OCI-LY7 (cell line): ENCODE measurements around the gene EEF1AKMT2. TPM values are rescaled to one million over a fixed set of nuclear protein-coding genes. Genes with fewer than 3 reads are reported as not detected.

ENCODE experiments used
- BruUV-seq: library from RNA; stranded (reverse); fragments of 400-500 nt; replicated peaks from 2 replicates; lab custom pipeline; 2021; lab: Mats Ljungman, UMichigan
- CTCF ChIA-PET: fragments of 300-600 bp; sonication (Branson Sonifier 250); formaldehyde crosslinking; loops from one replicate; lab custom pipeline; 2022; ENCODE audit warnings: antibody characterized with exemption; ENCODE audit not compliant: unreplicated experiment; lab: Charles Lee
- POLR2A ChIA-PET: fragments of 300-600 bp; sonication (Branson Sonifier 250); formaldehyde crosslinking; loops from one replicate; lab custom pipeline; 2022; ENCODE audit warnings: antibody characterized with exemption; lab: Charles Lee
- DNase-seq: peaks from one replicate; pipeline ENCODE4 v3.0.0-alpha.2; 2015; ENCODE audit warnings: low spot score
- H2AFZ ChIP-seq: fragments of 200-600 bp; sonication (generic), shearing (Covaris generic); 2 replicates; pipeline ENCODE4 v1.6.1; 2014; ENCODE audit warnings: mild to moderate bottlenecking, antibody characterized with exemption, low read length, moderate library complexity
- H3K27ac ChIP-seq: fragments of 200-600 bp; sonication (generic); 2 replicates; pipeline ENCODE4 v1.5.1; 2014; ENCODE audit warnings: mixed run types, low read depth, mild to moderate bottlenecking, moderate library complexity, low read length, inconsistent platforms; ENCODE audit not compliant: poor library complexity, severe bottlenecking
- H3K36me3 ChIP-seq: fragments of 200-600 bp; sonication (generic); 2 replicates; pipeline ENCODE4 v1.6.1; 2014; ENCODE audit warnings: mild to moderate bottlenecking, antibody characterized with exemption, low read length, moderate library complexity, mixed read lengths; ENCODE audit not compliant: insufficient read depth
- H3K4me1 ChIP-seq: fragments of 200-600 bp; sonication (generic); 2 replicates; pipeline ENCODE4 v1.5.1; 2014; ENCODE audit warnings: mild to moderate bottlenecking, low read length; ENCODE audit not compliant: insufficient read depth, poor library complexity, severe bottlenecking
- H3K4me2 ChIP-seq: fragments of 200-600 bp; sonication (generic); 2 replicates; pipeline ENCODE4 v1.6.1; 2014; ENCODE audit warnings: mild to moderate bottlenecking, low read length
- H3K4me3 ChIP-seq: fragments of 200-600 bp; sonication (generic); 2 replicates; pipeline ENCODE4 v1.5.1; 2014; ENCODE audit warnings: mild to moderate bottlenecking, low read depth, low read length; ENCODE audit not compliant: poor library complexity, severe bottlenecking
- H3K79me2 ChIP-seq: fragments of 200-600 bp; sonication (generic); 2 replicates; pipeline ENCODE4 v1.6.1; 2016; ENCODE audit warnings: low read depth, mild to moderate bottlenecking, low read length, moderate library complexity, mixed read lengths; ENCODE audit not compliant: insufficient read depth
- H3K9me2 ChIP-seq: fragments of 200-600 bp; sonication (generic); 2 replicates; pipeline ENCODE4 v1.6.1; 2016; ENCODE audit warnings: mild to moderate bottlenecking, low read length, mixed read lengths; ENCODE audit not compliant: insufficient read depth
- H3K9me3 ChIP-seq: fragments of 200-600 bp; sonication (generic); 2 replicates; pipeline ENCODE4 v1.6.1; 2014; ENCODE audit warnings: mild to moderate bottlenecking, mixed run types, low read length, mixed read lengths
- H4K20me1 ChIP-seq: fragments of 200-600 bp; sonication (generic); 2 replicates; pipeline ENCODE4 v1.6.1; 2014; ENCODE audit warnings: mild to moderate bottlenecking, antibody characterized with exemption, low read length, moderate library complexity, mixed read lengths; ENCODE audit not compliant: insufficient read depth
- CTCF ChIP-seq: fragments of 200-600 bp; sonication (generic); conservative IDR thresholded peaks from 2 replicates; pipeline ENCODE4 v1.5.1; 2014; ENCODE audit warnings: mild to moderate bottlenecking, antibody characterized with exemption, low read length, moderate library complexity, mixed read lengths
- EZH2phosphoT487 ChIP-seq: fragments of 200-600 bp; sonication (generic); IDR thresholded peaks from 2 replicates; pipeline ENCODE4 v1.6.1; 2018; ENCODE audit warnings: low read depth, borderline replicate concordance, mild to moderate bottlenecking, mixed run types, antibody characterized with exemption, low read length, moderate library complexity, mixed read lengths
- intact Hi-C: fragments of 100-400 bp; cut with micrococcal nuclease; formaldehyde crosslinking; loops from one replicate; pipeline ENCODE4 v1.10.0; 2022; ENCODE audit not compliant: unreplicated experiment
- total RNA-seq, 2 experiments: library from RNA; depleted of rRNA in 1 of 2; stranded (reverse); fragments of >200 nt in 1 of 2; shearing (Covaris generic) in 1 of 2; gene quantifications; 2 replicates each; pipeline ENCODE4 v1.2.3, GENCODE V29; 2014 to 2022

EEF1AKMT2 gene
- total RNA-seq, 2 experiments from 2014 or later = 32.4 to 37.7 TPM

- TF ChIP-seq EZH2phosphoT487 (no peak), CTCF (no peak)
- H3K36me3 ChIP-seq = peaks cover 48% of the 10 kb centered on the region
- CTCF ChIA-PET = no interaction called here
- no peak for DNase-seq
- BruUV-seq = no TSS peak
- no peaks in the 10 kb centered on the region for H3K9me3 ChIP-seq
- H3K4me1 ChIP-seq = peaks cover 82% of the 10 kb centered on the region
- no peaks in the 10 kb centered on the region for H3K9me2 ChIP-seq
- peaks cover 8% of the 10 kb centered on the region; the same call in 1 of the 2 replicates for H4K20me1 ChIP-seq
- H3K27ac ChIP-seq = no peak overlapping the region
- intact Hi-C loops = loop anchor here (2.0 kb wide), 1 partner anchor 319 kb away; the partner anchor contains the start of gene OAT
- H3K79me2 ChIP-seq = peaks cover 99% of the 10 kb centered on the region
- POLR2A ChIA-PET = interaction anchor here (0.9 kb wide), 1 partner anchor 37 kb away, joined by 3 read pairs; no protein-coding TSS in a partner anchor
- peak overlapping the region; percentile 90 for H3K4me2 ChIP-seq
- peak overlapping the region; percentile 95 for H3K4me3 ChIP-seq
- H2AFZ ChIP-seq = no peak overlapping the region
These were observed 54.0 kb downstream of the EEF1AKMT2 start for GRCh38 chr10:124737708-124738107.

GRCh38 chr10:124737221-124737620 is 54.5 kb downstream of the EEF1AKMT2 start:
- H3K79me2 ChIP-seq = peaks cover 99% of the 10 kb centered on the region
- H3K4me1 ChIP-seq = peaks cover 82% of the 10 kb centered on the region
- no peak for DNase-seq
- peak overlapping the region; percentile 90 for H3K4me2 ChIP-seq
- intact Hi-C loops = loop anchor here (2.0 kb wide), 1 partner anchor 318 kb away; the partner anchor contains the start of gene OAT
- no peak overlapping the region for H3K27ac ChIP-seq
- no peak overlapping the region for H3K4me3 ChIP-seq
- no peaks in the 10 kb centered on the region for H3K9me2 ChIP-seq
- CTCF ChIA-PET = interaction anchor here (0.6 kb wide), 1 partner anchor 196 kb away, joined by 9 read pairs; no protein-coding TSS in a partner anchor
- H2AFZ ChIP-seq = no peak overlapping the region
- H3K9me3 ChIP-seq = no peaks in the 10 kb centered on the region
- TF ChIP-seq CTCF (no peak), EZH2phosphoT487 (no peak)
- POLR2A ChIA-PET = interaction anchor here (0.6 to 0.9 kb wide), 2 partner anchors 29 to 36 kb away, joined by 3 to 7 read pairs; no protein-coding TSS in a partner anchor
- peaks cover 8% of the 10 kb centered on the region; the same call in 1 of the 2 replicates for H4K20me1 ChIP-seq
- BruUV-seq = no TSS peak
- H3K36me3 ChIP-seq = peaks cover 53% of the 10 kb centered on the region
